CD14-positive monocyte (primary cell): ENCODE measurements around the gene PDGFD. TPM values are rescaled to one million over a fixed set of nuclear protein-coding genes. Genes with fewer than 3 reads are reported as not detected.

Source experiments
- DNase-seq, 3 donors: peaks; one replicate each; pipeline ENCODE4 v3.0.0-alpha.2; 2011 to 2022
- H2AFZ ChIP-seq: 2 replicates; pipeline ENCODE4 v1.6.0; 2012; ENCODE audit warnings: mild to moderate bottlenecking, low read depth, low read length, inconsistent platforms; ENCODE audit not compliant: insufficient read depth, poor library complexity, severe bottlenecking
- H3K27ac ChIP-seq, 2 donors: 1 replicate in 1 of 2; 2 replicates in 1 of 2; pipeline ENCODE4 v1.5.1; 2012 to 2013; ENCODE audit warnings: low read length in 2 of 2, control low read depth in 1 of 2, inconsistent platforms in 1 of 2, low read depth in 1 of 2, mild to moderate bottlenecking in 1 of 2
- H3K27me3 ChIP-seq, 2 donors: one replicate each; pipeline versions ENCODE4 v1.6.0 to v1.6.1; 2011 to 2013; ENCODE audit warnings: low read length in 2 of 2; ENCODE audit not compliant: control insufficient read depth in 2 of 2, insufficient read depth in 2 of 2
- H3K36me3 ChIP-seq, 2 donors: replicated peaks in 1 of 2; 1 replicate in 1 of 2; 2 replicates in 1 of 2; pipeline versions ENCODE4 v1.5.1 to v1.6.1; 2012 to 2013; ENCODE audit warnings: low read length in 2 of 2, control low read depth in 1 of 2, inconsistent platforms in 1 of 2, mild to moderate bottlenecking in 1 of 2; ENCODE audit not compliant: insufficient read depth in 2 of 2, control insufficient read depth in 1 of 2
- H3K4me1 ChIP-seq, 2 donors: 1 replicate in 1 of 2; 2 replicates in 1 of 2; pipeline versions ENCODE4 v1.5.1 to v1.6.1; 2012 to 2013; ENCODE audit warnings: low read length in 2 of 2, control low read depth in 1 of 2, inconsistent platforms in 1 of 2, mild to moderate bottlenecking in 1 of 2, moderate library complexity in 1 of 2; ENCODE audit not compliant: insufficient read depth in 2 of 2, control insufficient read depth in 1 of 2
- H3K4me2 ChIP-seq: replicated peaks from 2 replicates; pipeline ENCODE3; 2012; ENCODE audit warnings: low read length, moderate library complexity, mild to moderate bottlenecking; ENCODE audit not compliant: poor library complexity, severe bottlenecking; ENCODE audit errors: extremely low read depth
- H3K4me3 ChIP-seq, 3 experiments: fragments of 200-600 bp in 1 of 3; sonication (generic) in 1 of 3; replicated peaks in 1 of 3; 1 replicate in 2 of 3; 2 replicates in 1 of 3; pipeline ENCODE4 v1.5.1; 2011 to 2013; ENCODE audit warnings: low read length in 3 of 3, mild to moderate bottlenecking in 3 of 3, control low read depth in 2 of 3, low read depth in 2 of 3, inconsistent platforms in 1 of 3, moderate library complexity in 1 of 3
- H3K79me2 ChIP-seq: 2 replicates; pipeline ENCODE4 v1.6.0; 2012; ENCODE audit warnings: mild to moderate bottlenecking, control low read depth, inconsistent platforms, low read length, moderate library complexity; ENCODE audit not compliant: insufficient read depth
- H3K9ac ChIP-seq: 2 replicates; pipeline ENCODE4 v1.6.0; 2017; ENCODE audit warnings: low read length, mild to moderate bottlenecking; ENCODE audit not compliant: insufficient read depth, poor library complexity, severe bottlenecking
- H3K9me3 ChIP-seq, 2 donors: replicated peaks in 1 of 2; 1 replicate in 1 of 2; 2 replicates in 1 of 2; pipeline versions ENCODE4 v1.5.1 to v1.6.1; 2012 to 2013; ENCODE audit warnings: low read length in 2 of 2, control low read depth in 1 of 2; ENCODE audit not compliant: control insufficient read depth in 1 of 2, insufficient read depth in 1 of 2
- H4K20me1 ChIP-seq: 2 replicates; pipeline ENCODE4 v1.6.0; 2012; ENCODE audit warnings: mild to moderate bottlenecking, low read length, control low read depth, moderate library complexity; ENCODE audit not compliant: insufficient read depth
- H3K27ac Mint-ChIP-seq, 7 donors: one replicate each; pipeline ENCODE4 v1.8.0; 2020; ENCODE audit warnings: mild to moderate bottlenecking in 7 of 7, mixed read lengths in 7 of 7, moderate library complexity in 6 of 7, inconsistent platforms in 2 of 7
- H3K27me3 Mint-ChIP-seq, 3 donors: one replicate each; pipeline ENCODE4 v1.8.0; 2021 to 2022; ENCODE audit warnings: low read depth in 3 of 3, mild to moderate bottlenecking in 3 of 3, mixed read lengths in 3 of 3, moderate library complexity in 3 of 3, inconsistent platforms in 1 of 3
- H3K36me3 Mint-ChIP-seq, 2 donors: one replicate each; pipeline ENCODE4 v1.8.0; 2020; ENCODE audit warnings: mixed read lengths in 2 of 2, inconsistent platforms in 1 of 2, mild to moderate bottlenecking in 1 of 2
- H3K4me1 Mint-ChIP-seq: one replicate; pipeline ENCODE4 v1.8.0; 2020; ENCODE audit warnings: mild to moderate bottlenecking, mixed read lengths
- H3K4me3 Mint-ChIP-seq, 2 donors: one replicate each; pipeline ENCODE4 v1.8.0; 2020; ENCODE audit warnings: mild to moderate bottlenecking in 2 of 2, mixed read lengths in 2 of 2, moderate library complexity in 1 of 2
- H3K9me3 Mint-ChIP-seq, 7 donors: one replicate each; pipeline ENCODE4 v1.8.0; 2020 to 2022; ENCODE audit warnings: mixed read lengths in 7 of 7, mild to moderate bottlenecking in 6 of 7, moderate library complexity in 6 of 7, inconsistent platforms in 2 of 7
- WGBS: methylation state at CpG from one replicate; pipeline ENCODE4 v1.1.5; 2013; ENCODE audit warnings: missing lambda C conversion rate; ENCODE audit not compliant: insufficient coverage; 5-methylcytosine and 5-hydroxymethylcytosine counted together
- intact Hi-C, 2 donors: fragments of 100-400 bp; cut with micrococcal nuclease; formaldehyde crosslinking; loops; one replicate each; pipeline versions ENCODE4 v1.15.0 to v1.15.1; 2023
- polyA plus RNA-seq, 3 donors: library from polyadenylated mRNA; depleted of rRNA in 1 of 3; unstranded in 2 of 3; stranded (reverse) in 1 of 3; fragments of 300-500 nt in 2 of 3; fragments of >200 nt in 1 of 3; fragmentation: Illumina TruSeq in 2 of 3; gene quantifications; 1 replicate in 2 of 3; 2 replicates in 1 of 3; pipeline ENCODE4 v1.2.3, GENCODE V29; 2012 to 2021
- TF ChIP-seq, protein P1 (sequence below): fragments of 200-600 bp; IDR thresholded peaks from one replicate; pipeline ENCODE4 v1.8.0; 2022; ENCODE audit warnings: antibody characterized with exemption, mild to moderate bottlenecking

Gene PDGFD
- polyA plus RNA-seq, 3 donors = 0.05 to 0.15 TPM; not detected in 1

DNA sequence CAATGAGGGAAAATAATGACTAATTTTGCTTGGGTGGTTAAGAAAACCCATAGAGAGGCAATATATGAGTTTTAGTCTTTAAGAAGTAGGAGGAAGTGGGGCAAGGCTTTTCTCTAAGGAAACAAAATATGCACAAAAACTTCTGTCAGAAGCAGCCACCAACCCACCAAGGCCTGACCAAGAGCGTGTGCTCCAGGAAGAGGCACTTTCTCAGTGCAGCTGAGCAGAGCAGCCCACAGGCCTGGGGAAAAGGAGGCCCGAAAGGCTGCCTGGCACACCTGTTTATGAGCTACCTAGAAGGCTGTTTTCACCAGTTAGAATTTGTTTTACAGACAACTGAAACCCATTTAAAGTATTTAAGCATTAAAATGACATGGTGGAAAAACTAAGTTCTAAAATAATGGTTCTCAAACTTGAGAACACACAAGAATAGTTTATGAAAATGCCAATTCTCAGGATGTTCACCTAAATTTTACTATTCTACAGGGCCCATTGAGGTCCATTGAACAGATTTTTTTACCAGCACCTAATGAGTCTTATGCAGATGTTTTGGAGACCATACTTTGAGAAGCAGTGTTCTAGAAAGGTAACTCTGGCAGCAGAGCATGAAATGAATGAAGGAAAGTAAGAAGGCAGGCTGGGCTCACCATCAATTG is 288.0 kb downstream of the PDGFD start:
- no peaks in the 10 kb centered on the region for H3K36me3 Mint-ChIP-seq
- DNase-seq = no peak
- no peak overlapping the region for H3K4me2 ChIP-seq
- H3K27ac Mint-ChIP-seq = no peak overlapping the region
- no peaks in the 10 kb centered on the region for H3K27me3 ChIP-seq
- no peaks in the 10 kb centered on the region for H4K20me1 ChIP-seq
- H3K36me3 ChIP-seq = no peaks in the 10 kb centered on the region
- H3K4me3 Mint-ChIP-seq = no peak overlapping the region
- no peak overlapping the region for H3K27ac ChIP-seq
- H2AFZ ChIP-seq = no peak overlapping the region
- H3K4me1 Mint-ChIP-seq = peaks cover 47% of the 10 kb centered on the region
- H3K4me1 ChIP-seq = peaks cover 31 to 33% of the 10 kb centered on the region in 2 donors
- no peaks in the 10 kb centered on the region for H3K79me2 ChIP-seq
- intact Hi-C loops = no loop called here
- 0% methylated on average over 1 of the region's 2 CpGs for WGBS
- H3K9me3 Mint-ChIP-seq = peaks cover 0 to 3% (median 0%) of the 10 kb centered on the region in 7 donors
- H3K9ac ChIP-seq = no peak overlapping the region
- TF ChIP-seq, protein P1, sequence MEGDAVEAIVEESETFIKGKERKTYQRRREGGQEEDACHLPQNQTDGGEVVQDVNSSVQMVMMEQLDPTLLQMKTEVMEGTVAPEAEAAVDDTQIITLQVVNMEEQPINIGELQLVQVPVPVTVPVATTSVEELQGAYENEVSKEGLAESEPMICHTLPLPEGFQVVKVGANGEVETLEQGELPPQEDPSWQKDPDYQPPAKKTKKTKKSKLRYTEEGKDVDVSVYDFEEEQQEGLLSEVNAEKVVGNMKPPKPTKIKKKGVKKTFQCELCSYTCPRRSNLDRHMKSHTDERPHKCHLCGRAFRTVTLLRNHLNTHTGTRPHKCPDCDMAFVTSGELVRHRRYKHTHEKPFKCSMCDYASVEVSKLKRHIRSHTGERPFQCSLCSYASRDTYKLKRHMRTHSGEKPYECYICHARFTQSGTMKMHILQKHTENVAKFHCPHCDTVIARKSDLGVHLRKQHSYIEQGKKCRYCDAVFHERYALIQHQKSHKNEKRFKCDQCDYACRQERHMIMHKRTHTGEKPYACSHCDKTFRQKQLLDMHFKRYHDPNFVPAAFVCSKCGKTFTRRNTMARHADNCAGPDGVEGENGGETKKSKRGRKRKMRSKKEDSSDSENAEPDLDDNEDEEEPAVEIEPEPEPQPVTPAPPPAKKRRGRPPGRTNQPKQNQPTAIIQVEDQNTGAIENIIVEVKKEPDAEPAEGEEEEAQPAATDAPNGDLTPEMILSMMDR = no peak
- no peaks in the 10 kb centered on the region for H3K9me3 ChIP-seq
- H3K4me3 ChIP-seq = no peak overlapping the region
- peaks cover 0 to 2% (median 2%) of the 10 kb centered on the region in 3 donors for H3K27me3 Mint-ChIP-seq

DNA sequence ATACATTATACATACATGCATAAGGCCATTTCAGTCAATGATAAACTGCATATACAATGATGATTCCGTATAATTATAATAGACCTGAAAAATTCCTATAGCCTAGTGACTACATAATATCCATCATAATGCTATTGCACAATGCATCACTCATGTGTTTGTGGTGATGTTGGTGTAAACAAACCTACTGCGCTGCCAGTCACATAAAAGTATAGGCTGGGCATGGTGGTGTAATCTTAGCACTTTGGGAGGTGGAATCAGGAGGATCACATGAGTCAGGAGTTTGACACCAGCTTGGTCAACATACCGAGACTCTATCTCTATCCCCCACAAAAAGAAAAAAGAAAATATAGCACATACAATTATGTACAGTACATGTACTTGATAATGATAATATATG is 291.2 kb downstream of the PDGFD start:
- H3K27me3 ChIP-seq = no peaks in the 10 kb centered on the region
- H3K9me3 ChIP-seq = no peaks in the 10 kb centered on the region
- H3K36me3 Mint-ChIP-seq = no peaks in the 10 kb centered on the region
- no peak overlapping the region for H3K4me3 Mint-ChIP-seq
- H3K4me2 ChIP-seq = no peak overlapping the region
- peaks cover 0 to 3% (median 0%) of the 10 kb centered on the region in 7 donors for H3K9me3 Mint-ChIP-seq
- H3K4me1 ChIP-seq = peaks cover 19 to 22% of the 10 kb centered on the region in 2 donors
- TF ChIP-seq, protein P1 = no peak
- H3K9ac ChIP-seq = no peak overlapping the region
- peaks cover 33% of the 10 kb centered on the region for H3K4me1 Mint-ChIP-seq
- H3K27ac ChIP-seq = no peak overlapping the region
- DNase-seq = peak in 1 of 3 donors; percentile 51
- no peaks in the 10 kb centered on the region for H4K20me1 ChIP-seq
- no peaks in the 10 kb centered on the region for H3K36me3 ChIP-seq
- peaks cover 0 to 2% (median 2%) of the 10 kb centered on the region in 3 donors for H3K27me3 Mint-ChIP-seq
- H2AFZ ChIP-seq = no peak overlapping the region
- no CpG with 5 or more reads among the region's 3 CpGs for WGBS
- no peaks in the 10 kb centered on the region for H3K79me2 ChIP-seq
- H3K27ac Mint-ChIP-seq = no peak overlapping the region
- H3K4me3 ChIP-seq = no peak overlapping the region
- intact Hi-C loops = no loop called here
